ENCODE measurements around the gene LHX8. TPM values are rescaled to one million over a fixed set of nuclear protein-coding genes. Genes with fewer than 3 reads are reported as not detected.

LHX8 gene
- total and polyA plus RNA-seq, 2 donors (not counting 1 experiment from before 2014, with no cell fraction given) = not detected

DNA sequence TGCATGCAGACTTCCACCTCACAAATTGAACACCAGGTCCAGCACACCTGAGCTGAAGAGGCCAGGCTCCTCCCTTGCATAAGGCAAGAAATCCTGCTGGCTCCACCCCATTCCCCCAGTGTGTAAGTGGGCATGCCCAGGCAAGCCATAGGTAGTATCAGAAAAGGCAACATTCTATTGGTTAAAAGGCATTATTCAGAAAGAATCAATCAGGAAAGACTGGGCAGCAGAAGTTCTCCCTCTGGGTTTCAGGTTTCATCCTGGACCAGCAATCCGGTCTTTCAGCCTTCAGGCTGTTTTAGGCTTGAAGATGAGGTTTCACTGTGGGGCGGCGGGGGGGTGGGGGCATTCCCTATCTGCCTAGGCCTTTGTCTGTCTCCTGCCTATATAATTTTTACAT lies 42.0 kb upstream of the LHX8 start:
- Histone ChIP-seq H2AFZ (ENCODE audit: low read length) (no peak overlapping the region), H4K20me1 (ENCODE audit: control insufficient read depth, extremely low read depth, insufficient read depth, low read length) (no peaks in the 10 kb centered on the region), H3K4me3 (replicated peaks in 1 of 4; ENCODE audit: control extremely low read depth in 1 of 4, insufficient read depth in 1 of 4, low read depth in 3 of 4, low read length in 4 of 4) (no peak overlapping the region), H3K79me2 (ENCODE audit: control insufficient read depth, insufficient read depth, low read length) (no peaks in the 10 kb centered on the region), H3K9ac (ENCODE audit: insufficient read depth, low read length) (no peak overlapping the region), H3K9me3 (ENCODE audit: control insufficient read depth, insufficient read depth, low read depth, low read length) (no peaks in the 10 kb centered on the region), H3K36me3 (ENCODE audit: control insufficient read depth, insufficient read depth, low read length) (no peaks in the 10 kb centered on the region), H3K4me2 (ENCODE audit: extremely low read depth, insufficient read depth, low read length) (no peak overlapping the region), H3K27me3 (ENCODE audit: control insufficient read depth, insufficient read depth, low read length) (no peaks in the 10 kb centered on the region), H3K4me1 (ENCODE audit: control insufficient read depth, extremely low read depth, insufficient read depth, low read length) (no peaks in the 10 kb centered on the region), H3K27ac (ENCODE audit: insufficient read depth, low read length) (no peak overlapping the region)
- no peak for TF ChIP-seq EZH2 (IDR thresholded peaks at IDR 0.05; ENCODE audit: low read length, missing control alignments)
- TF ChIP-seq, protein P1, sequence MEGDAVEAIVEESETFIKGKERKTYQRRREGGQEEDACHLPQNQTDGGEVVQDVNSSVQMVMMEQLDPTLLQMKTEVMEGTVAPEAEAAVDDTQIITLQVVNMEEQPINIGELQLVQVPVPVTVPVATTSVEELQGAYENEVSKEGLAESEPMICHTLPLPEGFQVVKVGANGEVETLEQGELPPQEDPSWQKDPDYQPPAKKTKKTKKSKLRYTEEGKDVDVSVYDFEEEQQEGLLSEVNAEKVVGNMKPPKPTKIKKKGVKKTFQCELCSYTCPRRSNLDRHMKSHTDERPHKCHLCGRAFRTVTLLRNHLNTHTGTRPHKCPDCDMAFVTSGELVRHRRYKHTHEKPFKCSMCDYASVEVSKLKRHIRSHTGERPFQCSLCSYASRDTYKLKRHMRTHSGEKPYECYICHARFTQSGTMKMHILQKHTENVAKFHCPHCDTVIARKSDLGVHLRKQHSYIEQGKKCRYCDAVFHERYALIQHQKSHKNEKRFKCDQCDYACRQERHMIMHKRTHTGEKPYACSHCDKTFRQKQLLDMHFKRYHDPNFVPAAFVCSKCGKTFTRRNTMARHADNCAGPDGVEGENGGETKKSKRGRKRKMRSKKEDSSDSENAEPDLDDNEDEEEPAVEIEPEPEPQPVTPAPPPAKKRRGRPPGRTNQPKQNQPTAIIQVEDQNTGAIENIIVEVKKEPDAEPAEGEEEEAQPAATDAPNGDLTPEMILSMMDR (conservative IDR thresholded peaks at IDR 0.05 in 1 of 2, IDR thresholded peaks at IDR 0.05 in 1 of 2; ENCODE audit: low read depth in 1 of 2, low read length in 2 of 2) = no peak
- no peak for DNase-seq (ENCODE audit: low read depth in 2 of 2)

DNA sequence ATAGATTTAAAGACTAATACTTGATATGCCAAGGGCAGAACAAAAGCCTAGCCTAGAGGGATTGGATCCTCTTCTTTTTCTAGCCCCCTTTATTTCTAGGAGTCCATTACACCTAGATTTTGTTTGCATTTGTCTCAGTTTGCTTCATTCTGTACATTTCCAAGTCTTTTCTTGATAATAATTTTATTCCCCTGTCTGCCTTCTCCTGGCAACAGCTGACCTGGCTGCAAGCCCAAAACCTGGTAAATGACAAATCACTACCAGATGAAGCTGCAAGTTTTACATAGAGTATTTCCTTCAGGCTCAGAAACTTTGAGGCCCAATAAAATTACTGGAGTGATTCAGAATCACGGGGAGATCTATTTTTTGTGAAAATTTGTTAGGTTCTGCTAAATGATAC lies 36.5 kb upstream of the LHX8 start:
- no peak for TF ChIP-seq EZH2 (IDR thresholded peaks at IDR 0.05; ENCODE audit: low read length, missing control alignments)
- TF ChIP-seq, protein P1 (conservative IDR thresholded peaks at IDR 0.05 in 1 of 2, IDR thresholded peaks at IDR 0.05 in 1 of 2; ENCODE audit: low read depth in 1 of 2, low read length in 2 of 2) = no peak
- Histone ChIP-seq H2AFZ (ENCODE audit: low read length) (no peak overlapping the region), H3K27me3 (ENCODE audit: control insufficient read depth, insufficient read depth, low read length) (no peaks in the 10 kb centered on the region), H3K27ac (ENCODE audit: insufficient read depth, low read length) (no peak overlapping the region), H3K4me2 (ENCODE audit: extremely low read depth, insufficient read depth, low read length) (no peak overlapping the region), H3K36me3 (ENCODE audit: control insufficient read depth, insufficient read depth, low read length) (no peaks in the 10 kb centered on the region), H3K79me2 (ENCODE audit: control insufficient read depth, insufficient read depth, low read length) (no peaks in the 10 kb centered on the region), H3K9me3 (ENCODE audit: control insufficient read depth, insufficient read depth, low read depth, low read length) (no peaks in the 10 kb centered on the region), H3K4me1 (ENCODE audit: control insufficient read depth, extremely low read depth, insufficient read depth, low read length) (no peaks in the 10 kb centered on the region), H4K20me1 (ENCODE audit: control insufficient read depth, extremely low read depth, insufficient read depth, low read length) (no peaks in the 10 kb centered on the region), H3K4me3 (replicated peaks in 1 of 4; ENCODE audit: control extremely low read depth in 1 of 4, insufficient read depth in 1 of 4, low read depth in 3 of 4, low read length in 4 of 4) (no peak overlapping the region), H3K9ac (ENCODE audit: insufficient read depth, low read length) (no peak overlapping the region)
- peak in 1 of 2 donors; percentile 13 for DNase-seq (ENCODE audit: low read depth in 2 of 2)

DNA sequence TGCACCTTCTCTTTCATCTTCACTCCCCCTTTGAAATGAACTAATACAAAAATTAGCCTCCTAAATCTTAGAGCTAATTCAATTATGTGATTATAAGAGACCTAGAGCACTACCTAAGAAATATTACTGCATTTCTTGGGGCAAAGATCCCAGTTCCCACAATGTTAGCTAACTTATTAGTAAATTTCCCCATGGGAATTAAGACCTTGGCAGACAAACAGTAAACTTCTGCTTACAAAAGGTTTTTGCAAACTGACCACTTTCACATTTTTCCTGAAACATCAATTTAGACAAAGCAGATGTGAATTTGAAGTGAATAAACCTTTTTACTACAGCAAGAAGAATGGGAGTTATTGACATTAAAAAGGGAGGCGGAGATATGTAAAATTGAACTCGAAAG lies 34.6 kb upstream of the LHX8 start:
- TF ChIP-seq, protein P1 (conservative IDR thresholded peaks at IDR 0.05 in 1 of 2, IDR thresholded peaks at IDR 0.05 in 1 of 2; ENCODE audit: low read depth in 1 of 2, low read length in 2 of 2) = no peak
- TF ChIP-seq EZH2 (IDR thresholded peaks at IDR 0.05; ENCODE audit: low read length, missing control alignments) = no peak
- Histone ChIP-seq H3K36me3 (ENCODE audit: control insufficient read depth, insufficient read depth, low read length) (no peaks in the 10 kb centered on the region), H3K4me3 (replicated peaks in 1 of 4; ENCODE audit: control extremely low read depth in 1 of 4, insufficient read depth in 1 of 4, low read depth in 3 of 4, low read length in 4 of 4) (no peak overlapping the region), H2AFZ (ENCODE audit: low read length) (no peak overlapping the region), H3K79me2 (ENCODE audit: control insufficient read depth, insufficient read depth, low read length) (no peaks in the 10 kb centered on the region), H3K27me3 (ENCODE audit: control insufficient read depth, insufficient read depth, low read length) (no peaks in the 10 kb centered on the region), H4K20me1 (ENCODE audit: control insufficient read depth, extremely low read depth, insufficient read depth, low read length) (no peaks in the 10 kb centered on the region), H3K27ac (ENCODE audit: insufficient read depth, low read length) (no peak overlapping the region), H3K9me3 (ENCODE audit: control insufficient read depth, insufficient read depth, low read depth, low read length) (no peaks in the 10 kb centered on the region), H3K4me2 (ENCODE audit: extremely low read depth, insufficient read depth, low read length) (no peak overlapping the region), H3K4me1 (ENCODE audit: control insufficient read depth, extremely low read depth, insufficient read depth, low read length) (no peaks in the 10 kb centered on the region), H3K9ac (ENCODE audit: insufficient read depth, low read length) (no peak overlapping the region)
- DNase-seq (ENCODE audit: low read depth in 2 of 2) = no peak
